ENCODE data around the gene DOCK2. TPM values are rescaled to one million over a fixed set of nuclear protein-coding genes. Genes with fewer than 3 reads are reported as not detected.

DOCK2 gene
- total RNA-seq, 4 donors from 2014 or later = 2.0 to 17.4 (median 7.5) TPM

DNA sequence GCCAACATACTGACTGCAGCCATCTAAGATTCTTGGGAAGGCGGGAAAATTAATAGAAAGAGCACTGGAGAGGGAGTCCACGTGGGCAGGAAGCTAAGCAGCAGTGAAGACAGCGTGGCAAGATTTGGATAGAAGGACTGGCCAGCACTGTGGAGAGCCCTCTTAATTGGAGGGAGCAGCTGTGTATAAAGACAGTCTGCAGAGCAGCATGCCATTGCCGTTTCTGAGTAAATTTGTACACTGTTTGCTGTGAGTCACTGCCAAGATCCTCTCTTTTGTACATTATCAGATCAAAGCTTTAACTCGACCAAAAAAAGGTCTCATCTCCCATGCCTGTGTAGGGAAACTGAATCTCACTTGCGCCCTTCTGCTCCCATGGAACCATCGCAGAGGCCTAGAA lies 297.9 kb downstream of the DOCK2 start:
- TF ChIP-seq POLR2A (IDR thresholded peaks at IDR 0.05) = no peak
- TF ChIP-seq, protein P1, sequence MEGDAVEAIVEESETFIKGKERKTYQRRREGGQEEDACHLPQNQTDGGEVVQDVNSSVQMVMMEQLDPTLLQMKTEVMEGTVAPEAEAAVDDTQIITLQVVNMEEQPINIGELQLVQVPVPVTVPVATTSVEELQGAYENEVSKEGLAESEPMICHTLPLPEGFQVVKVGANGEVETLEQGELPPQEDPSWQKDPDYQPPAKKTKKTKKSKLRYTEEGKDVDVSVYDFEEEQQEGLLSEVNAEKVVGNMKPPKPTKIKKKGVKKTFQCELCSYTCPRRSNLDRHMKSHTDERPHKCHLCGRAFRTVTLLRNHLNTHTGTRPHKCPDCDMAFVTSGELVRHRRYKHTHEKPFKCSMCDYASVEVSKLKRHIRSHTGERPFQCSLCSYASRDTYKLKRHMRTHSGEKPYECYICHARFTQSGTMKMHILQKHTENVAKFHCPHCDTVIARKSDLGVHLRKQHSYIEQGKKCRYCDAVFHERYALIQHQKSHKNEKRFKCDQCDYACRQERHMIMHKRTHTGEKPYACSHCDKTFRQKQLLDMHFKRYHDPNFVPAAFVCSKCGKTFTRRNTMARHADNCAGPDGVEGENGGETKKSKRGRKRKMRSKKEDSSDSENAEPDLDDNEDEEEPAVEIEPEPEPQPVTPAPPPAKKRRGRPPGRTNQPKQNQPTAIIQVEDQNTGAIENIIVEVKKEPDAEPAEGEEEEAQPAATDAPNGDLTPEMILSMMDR (IDR thresholded peaks at IDR 0.05) = no peak
- H3K27me3 ChIP-seq = no peaks in the 10 kb centered on the region
- H3K4me1 ChIP-seq = no peaks in the 10 kb centered on the region
- intact Hi-C loops (cut with DNase I; ENCODE audit: low total_unique reads) = no loop called here
- no peak for DNase-seq
- H3K27ac ChIP-seq = no peak overlapping the region
- H3K9me3 ChIP-seq = no peaks in the 10 kb centered on the region
- H3K36me3 ChIP-seq = no peaks in the 10 kb centered on the region
- no peak overlapping the region for H3K4me3 ChIP-seq

DNA sequence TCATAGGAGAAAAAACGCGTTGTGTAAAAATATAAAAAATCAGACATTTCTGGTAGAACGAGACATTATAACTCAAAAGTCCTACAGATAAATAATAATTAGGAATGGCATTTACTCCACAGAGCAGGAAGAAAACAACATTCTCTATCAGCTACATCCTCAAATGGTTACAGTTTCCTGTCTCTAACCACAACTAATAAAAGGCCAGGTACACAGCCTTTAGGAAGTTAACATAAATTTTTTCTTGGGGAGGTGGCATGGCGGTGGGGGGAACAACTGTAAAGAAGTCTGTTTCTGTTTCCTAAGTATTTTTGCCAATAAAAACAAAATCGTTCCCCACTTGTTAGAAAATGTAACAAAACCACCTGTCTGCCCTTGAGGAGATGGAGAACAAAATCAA lies 298.7 kb downstream of the DOCK2 start:
- DNase-seq = no peak
- Histone ChIP-seq H3K9me3 (no peaks in the 10 kb centered on the region), H3K36me3 (no peaks in the 10 kb centered on the region), H3K4me3 (no peak overlapping the region), H3K4me1 (no peaks in the 10 kb centered on the region), H3K27me3 (no peaks in the 10 kb centered on the region), H3K27ac (no peak overlapping the region)
- intact Hi-C loops (cut with DNase I; ENCODE audit: low total_unique reads) = no loop called here
- TF ChIP-seq, protein P1 (IDR thresholded peaks at IDR 0.05) = no peak
- no peak for TF ChIP-seq POLR2A (IDR thresholded peaks at IDR 0.05)

DNA sequence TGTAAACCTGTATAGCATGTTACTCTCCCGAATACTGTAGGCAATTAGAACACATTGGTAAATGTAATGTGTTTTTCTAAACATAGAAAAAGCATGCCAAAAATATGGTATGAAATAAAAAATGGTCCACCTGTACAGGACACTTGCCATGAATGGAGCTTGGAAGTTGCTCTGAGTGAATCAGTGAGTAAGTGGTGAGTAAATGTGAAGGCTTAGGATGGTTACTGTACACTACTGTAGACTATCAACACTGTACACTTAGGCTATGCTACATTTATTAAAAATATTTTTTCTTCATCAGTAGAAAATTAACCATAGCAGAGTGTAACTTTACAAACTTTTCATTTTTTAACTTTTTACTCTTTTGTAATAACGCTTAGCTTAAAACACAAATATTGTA lies 301.4 kb downstream of the DOCK2 start:
- no peaks in the 10 kb centered on the region for H3K9me3 ChIP-seq
- no peak overlapping the region for H3K27ac ChIP-seq
- no peaks in the 10 kb centered on the region for H3K36me3 ChIP-seq
- no peak for TF ChIP-seq POLR2A (IDR thresholded peaks at IDR 0.05)
- TF ChIP-seq, protein P1 (IDR thresholded peaks at IDR 0.05) = no peak
- no peaks in the 10 kb centered on the region for H3K4me1 ChIP-seq
- DNase-seq = no peak
- intact Hi-C loops (cut with DNase I; ENCODE audit: low total_unique reads) = no loop called here
- no peaks in the 10 kb centered on the region for H3K27me3 ChIP-seq
- H3K4me3 ChIP-seq = no peak overlapping the region

DNA sequence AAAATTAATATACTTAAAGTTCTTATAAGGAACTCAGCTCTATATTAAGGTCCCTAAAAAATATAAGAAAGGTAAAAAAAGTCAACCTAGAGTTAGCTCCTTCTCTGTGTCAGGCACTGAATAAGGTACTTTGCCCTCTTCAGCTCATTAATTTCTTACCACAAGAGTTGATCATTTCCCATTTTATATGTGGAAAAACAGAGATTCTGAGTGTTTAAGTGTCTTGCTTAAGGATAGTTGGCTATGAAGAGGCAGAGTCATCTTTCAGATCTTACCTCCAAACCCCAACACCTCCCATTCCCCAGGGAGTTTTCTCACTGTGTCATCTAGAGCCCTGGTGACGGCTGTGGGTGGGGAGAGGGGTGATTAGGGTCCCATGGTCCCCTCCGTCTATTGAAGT lies 302.7 kb downstream of the DOCK2 start:
- H3K4me3 ChIP-seq = no peak overlapping the region
- H3K4me1 ChIP-seq = no peaks in the 10 kb centered on the region
- no peak for DNase-seq
- H3K27ac ChIP-seq = no peak overlapping the region
- intact Hi-C loops (cut with DNase I; ENCODE audit: low total_unique reads) = no loop called here
- H3K36me3 ChIP-seq = no peaks in the 10 kb centered on the region
- no peak for TF ChIP-seq POLR2A (IDR thresholded peaks at IDR 0.05)
- TF ChIP-seq, protein P1 (IDR thresholded peaks at IDR 0.05) = no peak
- no peaks in the 10 kb centered on the region for H3K9me3 ChIP-seq
- no peaks in the 10 kb centered on the region for H3K27me3 ChIP-seq

DNA sequence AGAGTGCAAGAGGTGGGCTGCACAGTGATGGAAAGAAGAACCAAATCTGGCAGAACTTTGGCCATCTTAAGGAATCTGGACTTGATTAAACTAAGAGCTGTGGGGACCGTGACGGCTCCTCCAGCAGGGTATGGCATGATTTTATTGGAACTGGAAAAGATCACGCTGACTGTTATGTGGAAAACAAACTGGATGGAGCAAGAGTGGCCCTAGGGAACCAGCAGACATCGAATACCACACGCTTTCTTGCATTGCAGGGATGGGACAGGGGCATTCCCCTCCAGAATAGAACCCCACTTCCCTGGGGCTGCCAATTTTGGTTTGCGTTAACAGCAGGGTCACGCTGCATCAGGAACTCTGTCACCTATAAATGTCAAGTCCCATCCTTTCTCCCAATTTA lies 304.5 kb downstream of the DOCK2 start:
- no peaks in the 10 kb centered on the region for H3K27me3 ChIP-seq
- H3K4me1 ChIP-seq = no peaks in the 10 kb centered on the region
- H3K9me3 ChIP-seq = no peaks in the 10 kb centered on the region
- H3K36me3 ChIP-seq = no peaks in the 10 kb centered on the region
- no peak for DNase-seq
- H3K27ac ChIP-seq = no peak overlapping the region
- no peak overlapping the region for H3K4me3 ChIP-seq
- TF ChIP-seq, protein P1 (IDR thresholded peaks at IDR 0.05) = no peak
- TF ChIP-seq POLR2A (IDR thresholded peaks at IDR 0.05) = no peak
- intact Hi-C loops (cut with DNase I; ENCODE audit: low total_unique reads) = no loop called here

All from uterus (tissue), 4 donors.